GM13977 (cell line): ENCODE data around the gene RBM33.

ENCODE experiments used
- DNase-seq: peaks from one replicate; pipeline ENCODE4 v3.0.0; 2012; ENCODE audit warnings: low spot score
- in situ Hi-C: fragments of 300-500 bp; cut with MboI; formaldehyde crosslinking; loops from one replicate; pipeline ENCODE4 v1.12.0; 2022; ENCODE audit warnings: low sequenced_read_pairs, low pct_unique_long_range_greater_than_20kb, mixed read lengths, inconsistent platforms; ENCODE audit not compliant: unreplicated experiment
- TF ChIP-seq, protein P1 (sequence below): IDR thresholded peaks from 2 replicates; pipeline ENCODE4 v1.5.1; 2012; ENCODE audit warnings: mild to moderate bottlenecking, control low read depth; ENCODE audit not compliant: insufficient read depth; ENCODE audit errors: extremely low read depth, missing control alignments

The RBM33 gene

GRCh38 chr7:155743177-155743576 lies 98.7 kb downstream of the RBM33 start:
- TF ChIP-seq, protein P1, sequence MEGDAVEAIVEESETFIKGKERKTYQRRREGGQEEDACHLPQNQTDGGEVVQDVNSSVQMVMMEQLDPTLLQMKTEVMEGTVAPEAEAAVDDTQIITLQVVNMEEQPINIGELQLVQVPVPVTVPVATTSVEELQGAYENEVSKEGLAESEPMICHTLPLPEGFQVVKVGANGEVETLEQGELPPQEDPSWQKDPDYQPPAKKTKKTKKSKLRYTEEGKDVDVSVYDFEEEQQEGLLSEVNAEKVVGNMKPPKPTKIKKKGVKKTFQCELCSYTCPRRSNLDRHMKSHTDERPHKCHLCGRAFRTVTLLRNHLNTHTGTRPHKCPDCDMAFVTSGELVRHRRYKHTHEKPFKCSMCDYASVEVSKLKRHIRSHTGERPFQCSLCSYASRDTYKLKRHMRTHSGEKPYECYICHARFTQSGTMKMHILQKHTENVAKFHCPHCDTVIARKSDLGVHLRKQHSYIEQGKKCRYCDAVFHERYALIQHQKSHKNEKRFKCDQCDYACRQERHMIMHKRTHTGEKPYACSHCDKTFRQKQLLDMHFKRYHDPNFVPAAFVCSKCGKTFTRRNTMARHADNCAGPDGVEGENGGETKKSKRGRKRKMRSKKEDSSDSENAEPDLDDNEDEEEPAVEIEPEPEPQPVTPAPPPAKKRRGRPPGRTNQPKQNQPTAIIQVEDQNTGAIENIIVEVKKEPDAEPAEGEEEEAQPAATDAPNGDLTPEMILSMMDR = no peak
- in situ Hi-C loops = no loop called here
- DNase-seq = no peak

GRCh38 chr7:155744971-155745683 lies 100.7 kb downstream of the RBM33 start:
- TF ChIP-seq, protein P1 = no peak
- in situ Hi-C loops = no loop called here
- no peak for DNase-seq

- in situ Hi-C loops = no loop called here
- DNase-seq = no peak
- TF ChIP-seq, protein P1 = no peak
Observed at GRCh38 chr7:155745737-155746136, 101.3 kb downstream of the RBM33 start.

- in situ Hi-C loops = no loop called here
- DNase-seq = no peak
- TF ChIP-seq, protein P1 = no peak
Observed at GRCh38 chr7:155746188-155746587, 101.7 kb downstream of the RBM33 start.

GRCh38 chr7:155747209-155747608 lies 102.7 kb downstream of the RBM33 start:
- DNase-seq = no peak
- in situ Hi-C loops = no loop called here
- TF ChIP-seq, protein P1 = no peak

GRCh38 chr7:155749578-155749977 lies 105.1 kb downstream of the RBM33 start:
- in situ Hi-C loops = no loop called here
- no peak for DNase-seq
- TF ChIP-seq, protein P1 = no peak
